Activated CD4-positive, CD25-positive, alpha-beta regulatory T cell treated with anti-CD3 and anti-CD28 coated beads, Interleukin-2, amount 50 U/mL, for 16 hours (primary cell): ENCODE results near the gene KCNC4.

ENCODE experiments used
- DNase-seq: peaks from one replicate; pipeline ENCODE4 v3.0.0-alpha.2; 2020; ENCODE audit warnings: low read depth, low spot score

The KCNC4 gene

DNA sequence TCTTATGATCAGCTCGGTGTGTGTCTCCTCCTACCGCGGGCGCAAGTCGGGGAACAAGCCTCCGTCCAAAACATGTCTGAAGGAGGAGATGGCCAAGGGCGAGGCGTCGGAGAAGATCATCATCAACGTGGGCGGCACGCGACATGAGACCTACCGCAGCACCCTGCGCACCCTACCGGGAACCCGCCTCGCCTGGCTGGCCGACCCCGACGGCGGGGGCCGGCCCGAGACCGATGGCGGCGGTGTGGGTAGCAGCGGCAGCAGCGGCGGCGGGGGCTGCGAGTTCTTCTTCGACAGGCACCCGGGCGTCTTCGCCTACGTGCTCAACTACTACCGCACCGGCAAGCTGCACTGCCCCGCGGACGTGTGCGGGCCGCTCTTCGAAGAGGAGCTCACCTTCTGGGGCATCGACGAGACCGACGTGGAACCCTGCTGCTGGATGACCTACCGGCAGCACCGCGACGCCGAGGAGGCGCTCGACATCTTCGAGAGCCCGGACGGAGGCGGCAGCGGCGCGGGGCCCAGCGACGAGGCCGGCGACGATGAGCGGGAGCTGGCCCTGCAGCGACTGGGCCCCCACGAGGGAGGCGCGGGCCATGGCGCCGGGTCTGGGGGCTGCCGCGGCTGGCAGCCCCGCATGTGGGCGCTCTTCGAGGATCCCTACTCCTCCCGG lies 1.5 kb downstream of the KCNC4 start:
- peak; percentile 9 for DNase-seq

DNA sequence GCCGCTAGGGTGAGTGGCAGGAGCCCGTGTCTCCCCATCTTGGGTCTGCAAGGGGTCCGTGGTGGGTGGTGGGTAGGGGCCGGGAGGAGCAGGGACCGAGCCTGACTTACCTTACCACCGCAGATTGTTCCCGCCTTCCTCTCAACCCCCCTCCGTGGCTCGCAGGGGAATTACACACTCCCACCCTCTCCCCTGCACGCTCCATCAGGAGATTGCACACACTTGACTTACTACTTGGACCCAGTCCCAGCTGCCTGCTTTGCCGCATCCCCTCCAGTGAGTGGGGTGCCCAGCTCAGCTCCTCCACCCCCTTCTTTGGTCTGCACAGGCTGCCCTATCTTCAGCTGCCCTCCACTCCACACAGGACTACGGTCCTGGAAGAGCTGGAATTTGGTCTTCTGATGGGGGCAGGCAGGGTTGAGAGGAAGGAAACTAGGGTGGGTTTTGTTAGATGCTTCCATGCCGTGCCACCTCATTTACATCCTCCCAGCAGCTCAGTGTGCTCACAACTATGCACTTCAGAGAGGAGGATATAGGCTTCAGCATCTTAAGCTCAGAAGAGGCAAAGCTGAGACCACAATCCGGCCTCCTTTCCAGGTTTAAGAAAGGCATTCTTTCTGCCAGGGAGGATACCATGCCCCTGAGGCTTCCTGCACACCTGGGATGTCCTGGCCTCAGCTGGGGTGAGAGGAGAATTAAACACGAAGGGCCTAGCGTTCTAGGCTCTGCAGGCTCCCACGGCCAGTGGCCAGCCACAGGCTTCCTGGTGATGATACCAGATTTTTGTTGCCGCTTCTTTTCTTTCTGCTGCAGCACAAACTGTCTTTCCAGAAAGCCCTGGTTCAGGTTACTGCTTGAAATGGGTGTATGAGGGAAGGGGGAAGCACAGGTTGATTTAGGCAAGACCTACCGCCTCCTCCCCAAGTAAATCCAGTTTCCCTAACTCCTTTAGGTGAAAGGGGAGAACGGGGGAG lies 2.3 kb downstream of the KCNC4 start:
- no peak for DNase-seq

GRCh38 chr1:110213143-110213540 lies 3.0 kb downstream of the KCNC4 start:
- no peak for DNase-seq

DNA sequence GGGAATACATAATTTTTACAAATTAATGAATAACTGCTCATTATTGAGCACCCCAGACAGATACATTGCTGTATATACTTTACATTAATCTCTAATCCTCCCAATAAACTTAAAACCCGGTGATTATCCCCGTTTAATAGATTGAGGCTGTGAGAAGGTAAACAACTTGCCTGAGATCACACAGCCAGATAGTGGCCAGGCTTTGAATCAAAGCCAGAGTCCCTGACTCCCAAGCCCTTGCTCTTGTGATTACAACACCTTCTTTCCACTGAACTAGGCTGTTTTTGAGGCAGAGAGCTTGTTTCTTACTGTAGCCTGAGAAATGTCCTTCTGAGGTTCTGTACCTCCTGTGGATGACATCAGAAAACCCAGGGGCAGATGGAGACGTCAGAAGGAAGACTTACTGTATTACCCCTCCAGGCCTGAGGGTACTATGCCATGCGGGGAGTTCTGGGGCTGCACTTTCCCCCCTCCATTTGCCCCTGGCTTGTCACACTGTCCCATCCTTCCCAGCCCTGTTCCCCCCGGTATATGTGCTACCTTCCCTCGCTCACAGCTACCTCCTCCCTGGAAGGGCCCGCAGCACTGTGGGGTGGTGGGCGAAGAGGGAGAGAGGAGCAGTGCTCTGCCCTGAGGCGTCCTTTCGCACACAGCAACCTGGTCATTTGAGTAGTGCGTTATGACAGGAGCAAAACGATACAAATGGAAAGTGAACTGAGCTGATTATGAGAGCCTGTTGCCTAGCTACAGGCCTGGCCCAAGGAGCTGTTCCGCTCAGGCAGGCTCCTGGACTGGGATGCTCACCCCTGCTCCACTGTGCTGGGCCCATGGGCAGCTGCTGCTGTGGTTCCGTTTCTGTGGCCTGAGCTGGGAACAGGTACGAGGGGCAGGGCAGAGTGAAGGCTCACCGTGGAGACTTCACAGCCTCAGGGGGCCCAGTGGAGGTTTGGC lies 4.6 kb downstream of the KCNC4 start:
- no peak for DNase-seq

GRCh38 chr1:110215621-110216515 lies 5.8 kb downstream of the KCNC4 start:
- no peak for DNase-seq

DNA sequence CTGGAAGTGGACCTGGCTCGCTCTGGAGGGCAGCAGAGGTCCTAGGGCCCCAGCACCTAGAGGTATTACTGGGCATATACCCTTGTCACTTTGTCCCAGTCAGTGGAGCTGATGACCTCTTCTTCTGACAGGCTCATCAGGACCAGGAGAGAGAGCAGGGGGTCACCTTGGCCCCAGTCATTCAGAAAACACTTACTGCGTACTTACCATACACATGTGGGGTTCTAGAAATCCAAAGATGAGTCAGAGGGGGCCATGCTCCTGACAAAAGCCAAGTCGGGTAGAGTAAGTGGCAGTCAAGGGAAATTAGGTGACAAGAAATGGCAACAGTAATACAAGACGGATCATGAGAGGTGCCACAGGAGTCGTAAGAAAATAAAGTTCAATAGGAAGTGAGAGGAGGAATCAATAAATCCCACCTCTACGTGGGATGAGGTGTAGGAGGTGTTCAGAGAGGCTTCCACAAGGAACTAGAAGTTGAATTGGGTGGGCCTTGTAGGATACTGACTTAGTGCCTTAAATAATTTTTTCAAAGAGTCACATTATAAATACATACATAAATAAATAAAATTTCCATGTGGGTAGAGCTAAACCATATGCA lies 6.8 kb downstream of the KCNC4 start:
- no peak for DNase-seq

DNA sequence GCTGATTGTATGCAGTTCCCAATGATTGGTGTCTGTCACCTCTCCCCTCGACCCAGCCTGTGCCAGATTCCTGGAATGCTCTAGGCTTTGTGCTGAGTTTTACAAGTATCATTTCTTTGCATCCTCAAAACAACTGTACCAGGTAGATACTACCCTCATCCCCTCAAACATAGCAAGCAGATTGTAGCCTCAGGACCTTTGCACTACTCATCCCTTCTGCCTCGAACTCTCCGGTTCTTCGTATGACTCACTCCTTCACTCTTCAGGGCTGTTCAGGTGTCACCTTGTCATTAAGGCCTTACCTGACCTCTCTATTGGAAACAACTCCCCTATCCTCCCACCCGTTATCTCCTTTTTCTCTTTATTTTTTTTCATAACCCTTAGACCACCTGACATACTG lies 8.0 kb downstream of the KCNC4 start:
- DNase-seq = no peak

DNA sequence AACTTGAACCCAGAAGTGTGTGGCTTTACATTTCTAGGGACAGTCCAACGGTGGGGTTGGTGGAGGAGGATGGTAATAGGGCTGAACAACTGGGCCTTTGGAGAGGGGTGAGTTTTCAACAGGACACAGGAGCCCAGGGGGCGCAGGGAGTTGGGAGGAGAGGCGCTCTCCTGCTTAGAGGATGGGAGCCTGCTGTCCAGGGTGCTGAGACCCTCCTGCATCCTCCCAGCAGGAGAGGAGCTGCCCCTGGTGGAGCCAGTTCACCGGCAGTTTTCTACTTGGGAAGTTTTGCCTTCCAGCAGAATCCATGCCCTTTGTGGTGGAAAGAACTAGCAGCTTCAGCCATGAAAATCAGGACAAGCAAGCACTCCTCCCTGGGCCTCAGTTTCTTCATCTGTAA lies 8.6 kb downstream of the KCNC4 start:
- no peak for DNase-seq

- no peak for DNase-seq
Observed at GRCh38 chr1:110220324-110220723, 10.2 kb downstream of the KCNC4 start.

- DNase-seq = no peak
Observed at GRCh38 chr1:110221119-110221518, 11.0 kb downstream of the KCNC4 start.

DNA sequence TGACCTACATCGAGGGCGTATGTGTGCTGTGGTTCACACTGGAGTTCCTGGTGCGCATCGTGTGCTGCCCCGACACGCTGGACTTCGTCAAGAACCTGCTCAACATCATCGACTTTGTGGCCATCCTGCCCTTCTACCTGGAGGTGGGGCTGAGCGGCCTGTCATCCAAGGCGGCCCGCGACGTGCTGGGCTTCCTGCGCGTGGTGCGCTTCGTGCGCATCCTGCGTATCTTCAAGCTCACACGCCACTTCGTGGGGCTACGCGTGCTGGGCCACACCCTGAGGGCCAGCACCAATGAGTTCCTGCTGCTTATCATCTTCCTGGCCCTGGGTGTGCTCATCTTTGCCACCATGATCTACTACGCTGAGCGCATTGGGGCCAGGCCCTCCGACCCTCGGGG lies 13.0 kb downstream of the KCNC4 start:
- no peak for DNase-seq

- no peak for DNase-seq
Observed at GRCh38 chr1:110223581-110223980, 13.5 kb downstream of the KCNC4 start.

- DNase-seq = no peak
Observed at GRCh38 chr1:110224240-110224995, 14.3 kb downstream of the KCNC4 start.

DNA sequence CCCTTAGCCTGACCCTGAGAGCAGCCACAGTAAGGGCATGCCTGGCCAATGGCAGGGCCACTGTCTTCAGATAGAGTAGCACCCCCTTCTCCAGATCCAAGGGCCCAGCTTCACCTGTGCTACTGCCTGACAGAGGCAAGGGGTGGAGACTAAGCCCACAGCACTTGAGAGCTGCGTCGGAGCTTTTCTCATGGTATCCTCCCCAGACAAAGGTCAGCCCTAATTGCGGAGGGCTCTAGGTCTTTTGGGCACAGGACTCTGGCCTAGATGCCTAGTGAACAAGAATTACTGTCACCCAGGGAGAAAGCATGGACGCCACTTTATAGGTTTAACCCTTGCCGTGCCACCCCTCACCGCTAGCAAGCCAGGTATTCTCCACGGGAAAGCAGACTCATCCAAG lies 15.1 kb downstream of the KCNC4 start:
- DNase-seq = no peak

GRCh38 chr1:110225756-110226404 lies 15.8 kb downstream of the KCNC4 start:
- DNase-seq = no peak

GRCh38 chr1:110227774-110228173 lies 17.7 kb downstream of the KCNC4 start:
- DNase-seq = no peak

GRCh38 chr1:110228381-110228780 lies 18.3 kb downstream of the KCNC4 start:
- DNase-seq = no peak

- no peak for DNase-seq
Observed at GRCh38 chr1:110228869-110229268, 18.8 kb downstream of the KCNC4 start.

GRCh38 chr1:110229348-110230001 lies 19.4 kb downstream of the KCNC4 start:
- DNase-seq = no peak
